ENCODE measurements around the gene MREG.

Gene MREG, protein sequence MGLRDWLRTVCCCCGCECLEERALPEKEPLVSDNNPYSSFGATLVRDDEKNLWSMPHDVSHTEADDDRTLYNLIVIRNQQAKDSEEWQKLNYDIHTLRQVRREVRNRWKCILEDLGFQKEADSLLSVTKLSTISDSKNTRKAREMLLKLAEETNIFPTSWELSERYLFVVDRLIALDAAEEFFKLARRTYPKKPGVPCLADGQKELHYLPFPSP

DNA sequence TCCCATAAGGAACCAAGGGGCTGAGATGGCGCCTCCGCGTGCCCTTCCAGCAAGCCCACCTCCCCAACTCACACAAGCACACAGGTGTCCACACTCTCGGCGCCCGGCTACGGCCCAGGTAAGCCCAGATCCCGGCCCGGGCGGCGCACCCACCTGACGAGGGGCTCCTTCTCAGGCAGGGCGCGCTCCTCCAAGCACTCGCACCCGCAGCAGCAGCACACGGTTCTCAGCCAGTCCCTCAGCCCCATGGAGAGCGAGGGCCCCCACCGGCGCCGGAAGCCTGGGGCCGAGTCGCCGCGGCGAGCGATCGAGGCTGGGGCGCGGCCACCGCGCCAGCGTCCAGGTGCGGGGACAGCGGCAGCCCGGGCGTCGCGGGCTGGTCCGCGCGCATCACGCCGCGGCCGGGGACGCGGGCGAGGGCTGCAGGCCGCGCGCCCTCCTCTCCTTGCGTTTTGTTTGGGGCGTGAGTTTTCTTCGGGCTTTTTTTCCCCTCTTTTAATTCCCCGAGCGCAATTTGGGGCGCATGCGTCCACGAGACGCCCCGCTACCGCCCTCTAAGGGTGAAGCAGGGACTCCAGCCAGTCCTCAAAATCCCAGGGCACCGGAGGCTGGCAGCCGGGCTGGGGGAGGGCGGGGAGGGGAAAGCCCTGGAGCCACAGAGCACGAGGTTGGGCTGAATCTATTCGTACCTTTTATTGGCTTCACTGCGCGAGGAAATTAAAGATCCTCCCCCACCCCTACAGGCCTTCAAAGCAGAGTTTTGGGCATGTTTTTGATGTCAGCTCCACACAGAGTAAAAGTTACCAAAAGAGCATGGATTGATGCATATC, at the start of gene MREG:
Gene MREG (minus strand): TSS at position 472 of the 830 bp plus-strand sequence. CDS start 224 bp downstream, at position 248.
- TF ChIP-seq, protein P1, sequence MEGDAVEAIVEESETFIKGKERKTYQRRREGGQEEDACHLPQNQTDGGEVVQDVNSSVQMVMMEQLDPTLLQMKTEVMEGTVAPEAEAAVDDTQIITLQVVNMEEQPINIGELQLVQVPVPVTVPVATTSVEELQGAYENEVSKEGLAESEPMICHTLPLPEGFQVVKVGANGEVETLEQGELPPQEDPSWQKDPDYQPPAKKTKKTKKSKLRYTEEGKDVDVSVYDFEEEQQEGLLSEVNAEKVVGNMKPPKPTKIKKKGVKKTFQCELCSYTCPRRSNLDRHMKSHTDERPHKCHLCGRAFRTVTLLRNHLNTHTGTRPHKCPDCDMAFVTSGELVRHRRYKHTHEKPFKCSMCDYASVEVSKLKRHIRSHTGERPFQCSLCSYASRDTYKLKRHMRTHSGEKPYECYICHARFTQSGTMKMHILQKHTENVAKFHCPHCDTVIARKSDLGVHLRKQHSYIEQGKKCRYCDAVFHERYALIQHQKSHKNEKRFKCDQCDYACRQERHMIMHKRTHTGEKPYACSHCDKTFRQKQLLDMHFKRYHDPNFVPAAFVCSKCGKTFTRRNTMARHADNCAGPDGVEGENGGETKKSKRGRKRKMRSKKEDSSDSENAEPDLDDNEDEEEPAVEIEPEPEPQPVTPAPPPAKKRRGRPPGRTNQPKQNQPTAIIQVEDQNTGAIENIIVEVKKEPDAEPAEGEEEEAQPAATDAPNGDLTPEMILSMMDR (IDR thresholded peaks at IDR 0.05; ENCODE audit: low read depth, low read length), result peak; percentile 73
- peak within 1 kb of the TSS; percentile 68 for H3K4me3 ChIP-seq (ENCODE audit: low read depth, low read length)

DNA sequence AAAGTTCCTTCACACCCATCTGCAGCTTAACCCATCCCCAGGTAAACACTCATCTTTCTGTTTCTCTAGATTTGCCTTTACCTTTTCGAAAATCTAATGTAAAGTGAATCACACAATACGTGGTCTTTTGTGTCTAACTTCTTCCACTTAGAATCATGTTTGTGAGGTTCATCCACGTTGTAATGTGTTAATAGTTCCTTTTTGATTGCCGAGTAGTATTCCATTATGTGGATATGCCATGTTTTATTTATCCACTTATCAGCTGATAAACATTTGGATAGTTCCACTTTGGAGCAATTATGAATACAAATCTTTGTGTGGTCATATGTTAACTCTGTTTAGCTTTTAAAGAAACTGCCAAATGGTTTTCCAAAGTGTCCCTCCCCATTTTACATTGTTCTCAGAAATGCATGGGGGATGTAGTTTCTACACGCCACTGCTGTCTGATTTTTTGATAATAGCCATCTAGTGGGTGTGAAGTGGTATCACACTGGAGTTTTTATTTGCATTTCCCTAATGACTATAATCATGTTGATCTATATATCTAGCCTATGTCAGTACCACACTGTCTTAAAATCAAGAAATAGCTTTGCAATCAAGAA, 46.0 kb upstream of the MREG start:
- no peak overlapping the region for H3K4me3 ChIP-seq (ENCODE audit: low read depth, low read length)
- TF ChIP-seq, protein P1 (IDR thresholded peaks at IDR 0.05; ENCODE audit: low read depth, low read length), result no peak

DNA sequence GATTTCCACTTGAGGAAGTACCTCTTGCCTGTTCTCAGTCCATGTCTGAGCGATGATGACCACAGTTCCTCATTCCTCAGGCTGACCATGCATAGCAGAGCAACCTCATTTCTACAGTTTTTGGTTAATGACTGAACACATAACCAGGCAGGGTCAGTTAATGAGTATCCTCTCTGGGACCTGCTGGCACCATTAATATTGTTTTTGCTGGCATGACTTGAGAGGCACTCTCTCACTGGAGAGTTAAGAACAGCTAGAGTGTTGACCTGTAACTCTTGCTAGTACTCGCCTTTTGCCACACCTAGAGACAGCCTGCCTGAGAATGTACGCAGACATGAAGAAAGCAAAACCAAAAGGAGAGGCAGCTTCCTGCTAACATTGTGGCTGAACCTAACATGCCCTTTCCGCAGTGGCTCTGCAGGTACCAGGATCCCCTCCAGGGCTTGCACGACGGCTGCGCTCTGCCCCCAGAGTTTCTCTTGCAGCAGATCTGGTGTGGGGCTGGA, 44.4 kb upstream of the MREG start:
- TF ChIP-seq, protein P1 (IDR thresholded peaks at IDR 0.05; ENCODE audit: low read depth, low read length), result no peak
- H3K4me3 ChIP-seq (ENCODE audit: low read depth, low read length), result no peak overlapping the region

DNA sequence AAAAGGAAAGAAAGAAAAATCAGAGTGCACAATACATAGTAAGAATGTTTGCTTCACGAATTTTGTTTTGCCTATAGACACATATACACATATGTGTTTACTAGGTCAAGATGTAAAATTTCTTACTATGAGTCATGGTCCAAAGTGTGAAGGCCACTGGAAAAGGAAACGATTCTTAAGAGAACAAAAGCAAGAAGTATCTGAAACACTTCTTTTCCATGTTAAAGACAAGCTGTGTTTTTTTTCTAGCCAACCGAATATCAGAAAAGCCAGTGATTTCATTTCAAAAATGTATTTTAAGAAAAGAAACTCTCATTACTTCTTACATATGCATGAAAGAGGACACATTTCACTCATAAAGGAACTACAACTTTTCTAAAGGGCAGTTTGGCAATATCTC, 43.4 kb upstream of the MREG start:
- no peak overlapping the region for H3K4me3 ChIP-seq (ENCODE audit: low read depth, low read length)
- TF ChIP-seq, protein P1 (IDR thresholded peaks at IDR 0.05; ENCODE audit: low read depth, low read length), result no peak

DNA sequence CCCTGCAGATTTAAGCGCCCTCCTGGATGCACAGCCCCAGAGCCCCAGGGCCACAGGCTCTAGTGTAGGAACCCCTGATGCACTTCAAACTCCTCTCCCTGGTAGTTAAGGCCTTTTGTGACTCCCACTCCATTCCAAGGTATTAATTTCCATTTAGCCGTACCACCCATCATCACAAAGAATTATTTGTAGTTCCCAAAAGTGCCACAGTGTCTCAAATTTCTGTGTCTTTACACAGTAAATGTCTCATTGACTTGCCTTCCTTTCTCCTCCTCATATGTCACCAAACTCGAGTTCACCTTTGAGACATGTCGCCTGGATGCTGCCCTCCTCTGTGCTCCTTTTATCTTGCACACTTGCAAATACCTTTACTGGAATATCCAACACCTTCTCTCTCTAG, 42.3 kb upstream of the MREG start:
- no peak overlapping the region for H3K4me3 ChIP-seq (ENCODE audit: low read depth, low read length)
- TF ChIP-seq, protein P1 (IDR thresholded peaks at IDR 0.05; ENCODE audit: low read depth, low read length), result no peak

DNA sequence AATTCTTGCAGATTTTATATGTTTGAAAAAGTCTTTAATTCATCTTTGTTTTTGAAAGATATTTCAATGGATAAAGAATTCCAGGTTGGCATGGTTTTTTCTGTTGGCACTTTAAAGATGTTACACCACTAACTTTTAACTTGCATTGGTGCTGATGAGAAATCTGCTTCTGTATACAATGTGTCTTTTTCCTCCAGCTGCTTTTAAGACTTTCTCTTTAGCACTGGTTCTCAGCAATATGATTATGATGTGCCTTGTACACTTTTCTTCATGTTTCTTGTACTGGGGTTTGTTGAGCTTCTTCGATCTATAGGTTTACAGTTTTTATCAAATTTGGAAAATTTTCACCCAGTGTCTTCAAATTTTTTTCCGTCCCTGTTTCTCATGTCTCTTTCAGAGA, 39.1 kb upstream of the MREG start:
- H3K4me3 ChIP-seq (ENCODE audit: low read depth, low read length), result no peak overlapping the region
- TF ChIP-seq, protein P1 (IDR thresholded peaks at IDR 0.05; ENCODE audit: low read depth, low read length), result no peak

All from WI38 (cell line).